K562 (cell line): ENCODE measurements around the gene PRRC2B. TPM values are rescaled to one million over a fixed set of nuclear protein-coding genes. Genes with fewer than 3 reads are reported as not detected.
A peak's percentile ranks its signal among the peaks of the same experiment; 100 is the strongest.

ENCODE experiments used
- CC2D1A ChIP-seq: fragments of 450-650 bp; IDR thresholded peaks from 2 replicates; pipeline ENCODE4 v1.6.1; 2017; ENCODE audit warnings: mild to moderate bottlenecking
- CEBPB ChIP-seq: fragments of 450-650 bp; IDR thresholded peaks from 2 replicates; pipeline ENCODE4 v1.6.1; 2016; ENCODE audit warnings: missing genetic modification characterization, missing compliant biosample characterization
- ETV1 ChIP-seq: fragments of 450-650 bp; conservative IDR thresholded peaks from 2 replicates; pipeline ENCODE4 v1.6.1; 2016; ENCODE audit warnings: missing genetic modification characterization, control low read depth, low read depth, missing compliant biosample characterization
- HDAC8 ChIP-seq: fragments of 450-650 bp; IDR thresholded peaks from 2 replicates; pipeline ENCODE4 v1.6.1; 2016; ENCODE audit warnings: mild to moderate bottlenecking, missing genetic modification characterization, moderate library complexity, missing compliant biosample characterization
- HNRNPL ChIP-seq: fragments of 200-400 bp; formaldehyde crosslinking; IDR thresholded peaks from 2 replicates; pipeline ENCODE4 v1.6.1; 2017; ENCODE audit warnings: low read depth, mild to moderate bottlenecking, low read length
- ILK ChIP-seq: fragments of 450-650 bp; IDR thresholded peaks from 2 replicates; pipeline ENCODE4 v1.6.1; 2016; ENCODE audit warnings: missing genetic modification characterization, low read depth, mild to moderate bottlenecking, missing compliant biosample characterization, moderate library complexity, borderline replicate concordance
- KAT7 ChIP-seq: sonication (generic); formaldehyde crosslinking; IDR thresholded peaks from 2 replicates; pipeline ENCODE4 v1.8.0; 2022; ENCODE audit warnings: missing genetic modification reagents, mild to moderate bottlenecking, borderline replicate concordance
- PHF8 ChIP-seq: fragments of 200-600 bp; sonication (generic); IDR thresholded peaks from 2 replicates; pipeline ENCODE4 v1.6.1; 2012; ENCODE audit warnings: mixed run types, mild to moderate bottlenecking, inconsistent platforms, low read length, moderate library complexity, borderline replicate concordance
- RFX7 ChIP-seq: fragments of 250-450 bp; sonication (Bioruptor Pico); IDR thresholded peaks from 2 replicates; pipeline ENCODE4 v1.5.1; 2021; ENCODE audit warnings: mild to moderate bottlenecking
- SLC30A9 ChIP-seq: fragments of 250-450 bp; sonication (Bioruptor Pico); IDR thresholded peaks from 2 replicates; pipeline ENCODE4 v1.8.0; 2022; ENCODE audit warnings: mild to moderate bottlenecking, moderate library complexity
- SMARCC2 ChIP-seq: fragments of 450-650 bp; IDR thresholded peaks from 2 replicates; pipeline ENCODE4 v1.6.1; 2017; ENCODE audit warnings: antibody characterized with exemption, moderate library complexity, mild to moderate bottlenecking, low read depth
- ZNF24 ChIP-seq: fragments of 450-650 bp; IDR thresholded peaks from 2 replicates; pipeline ENCODE4 v1.6.1; 2016
- polyA plus RNA-seq, 8 experiments: library from polyadenylated mRNA; depleted of rRNA in 4 of 8; stranded (reverse) in 5 of 8; unstranded in 3 of 8; fragments of >200 nt; fragmentation: Nextera tagmentation in 2 of 8; fragmentation: Illumina TruSeq in 1 of 8; extraction: Ambion mirVana in 2 of 8; extraction: Trizol in 1 of 8; gene quantifications; 2 replicates each; pipeline versions ENCODE4 v1.2.1 to v1.2.3, GENCODE V29; 2011 to 2014; ENCODE audit warnings: inconsistent platforms in 1 of 8, missing spikeins in 1 of 8
- total RNA-seq, 7 experiments: library from RNA; depleted of rRNA in 6 of 7; stranded (reverse); fragments of >200 nt in 6 of 7; fragmentation: Illumina TruSeq in 2 of 7; extraction: Trizol in 2 of 7; gene quantifications; 2 replicates each; pipeline versions ENCODE4 v1.2.1 to v1.2.3, GENCODE V29; 2011 to 2021; ENCODE audit warnings: low replicate concordance in 1 of 7
- TF ChIP-seq, protein P1 (sequence below): fragments of 450-650 bp; IDR thresholded peaks from 2 replicates; pipeline ENCODE4 v1.6.1; 2017; ENCODE audit warnings: antibody characterized with exemption
- TF ChIP-seq, protein P2 (sequence below): fragments of 250-450 bp; sonication (Bioruptor Pico); IDR thresholded peaks from 2 replicates; pipeline ENCODE4 v1.8.0; 2022; ENCODE audit warnings: moderate library complexity, mild to moderate bottlenecking, inconsistent platforms
- TF ChIP-seq, protein P3 (sequence below), 3 experiments: fragments of 200-800 bp in 1 of 3; fragments of 250-450 bp in 1 of 3; fragments of 450-650 bp in 1 of 3; sonication (Bioruptor Pico) in 1 of 3; sonication (Bioruptor generic) in 1 of 3; formaldehyde crosslinking in 1 of 3; IDR thresholded peaks; 2 replicates each; pipeline versions ENCODE4 v1.6.1 to v1.8.0; 2016 to 2022; ENCODE audit warnings: mild to moderate bottlenecking in 2 of 3, missing genetic modification characterization in 2 of 3, missing compliant biosample characterization in 1 of 3, moderate library complexity in 1 of 3
- TF ChIP-seq, protein P4 (sequence below): fragments of 450-650 bp; formaldehyde crosslinking; IDR thresholded peaks from 2 replicates; pipeline ENCODE4 v1.4.0; 2020; ENCODE audit warnings: mild to moderate bottlenecking, moderate library complexity

Gene PRRC2B
- total and polyA plus RNA-seq, 9 of the 15 experiments (the other 6 are each of a cell fraction or from before 2014, with no cell fraction given), result 0.34 to 125 (median 30.9) TPM

DNA sequence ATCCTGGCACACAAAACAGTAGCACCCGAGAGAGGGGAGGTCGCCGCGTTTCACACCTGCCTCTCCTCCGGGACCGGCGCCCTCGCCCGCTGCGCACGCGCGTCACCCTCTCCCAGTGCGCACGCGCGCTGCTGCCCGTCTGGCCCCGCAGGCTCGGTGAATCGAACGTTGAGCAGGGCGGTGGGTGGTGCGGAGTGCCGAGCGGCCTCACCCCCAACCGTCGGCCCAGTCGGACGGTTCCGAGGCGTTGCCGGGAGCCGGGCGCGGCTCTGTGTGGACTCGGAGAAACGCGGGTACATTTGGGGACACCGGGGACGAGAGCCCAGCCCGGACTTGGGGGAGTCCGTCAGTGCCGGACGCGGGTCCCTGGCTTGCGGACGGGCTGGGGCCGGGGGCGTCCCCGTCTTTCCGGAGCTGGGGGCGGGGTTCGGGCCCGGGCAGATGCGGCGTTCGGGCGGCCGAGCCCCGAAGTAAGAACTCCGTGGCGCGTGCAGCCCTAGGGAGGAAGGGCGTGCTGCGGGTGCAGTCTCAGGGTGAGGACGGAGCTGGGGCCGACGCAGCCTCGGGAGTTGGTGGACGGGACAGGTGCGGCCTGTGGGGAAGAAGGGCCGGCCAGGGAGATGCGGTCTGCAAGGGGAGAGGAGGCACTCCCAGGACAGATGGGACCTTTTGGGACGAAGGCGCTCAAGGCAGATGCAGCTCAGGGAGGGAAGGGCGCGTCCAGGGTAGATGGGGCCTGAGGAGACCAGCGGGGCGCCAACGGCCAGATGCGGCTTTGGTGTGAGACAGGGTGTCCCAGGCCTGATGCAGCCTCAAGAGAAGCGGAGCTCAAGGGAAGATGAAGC, 109.1 kb downstream of the PRRC2B start, which contains the start of gene POMT1 (continued):
- TF ChIP-seq, protein P1, sequence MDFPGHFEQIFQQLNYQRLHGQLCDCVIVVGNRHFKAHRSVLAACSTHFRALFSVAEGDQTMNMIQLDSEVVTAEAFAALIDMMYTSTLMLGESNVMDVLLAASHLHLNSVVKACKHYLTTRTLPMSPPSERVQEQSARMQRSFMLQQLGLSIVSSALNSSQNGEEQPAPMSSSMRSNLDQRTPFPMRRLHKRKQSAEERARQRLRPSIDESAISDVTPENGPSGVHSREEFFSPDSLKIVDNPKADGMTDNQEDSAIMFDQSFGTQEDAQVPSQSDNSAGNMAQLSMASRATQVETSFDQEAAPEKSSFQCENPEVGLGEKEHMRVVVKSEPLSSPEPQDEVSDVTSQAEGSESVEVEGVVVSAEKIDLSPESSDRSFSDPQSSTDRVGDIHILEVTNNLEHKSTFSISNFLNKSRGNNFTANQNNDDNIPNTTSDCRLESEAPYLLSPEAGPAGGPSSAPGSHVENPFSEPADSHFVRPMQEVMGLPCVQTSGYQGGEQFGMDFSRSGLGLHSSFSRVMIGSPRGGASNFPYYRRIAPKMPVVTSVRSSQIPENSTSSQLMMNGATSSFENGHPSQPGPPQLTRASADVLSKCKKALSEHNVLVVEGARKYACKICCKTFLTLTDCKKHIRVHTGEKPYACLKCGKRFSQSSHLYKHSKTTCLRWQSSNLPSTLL, result no peak
- no peak for TF ChIP-seq HDAC8
- TF ChIP-seq, protein P2, sequence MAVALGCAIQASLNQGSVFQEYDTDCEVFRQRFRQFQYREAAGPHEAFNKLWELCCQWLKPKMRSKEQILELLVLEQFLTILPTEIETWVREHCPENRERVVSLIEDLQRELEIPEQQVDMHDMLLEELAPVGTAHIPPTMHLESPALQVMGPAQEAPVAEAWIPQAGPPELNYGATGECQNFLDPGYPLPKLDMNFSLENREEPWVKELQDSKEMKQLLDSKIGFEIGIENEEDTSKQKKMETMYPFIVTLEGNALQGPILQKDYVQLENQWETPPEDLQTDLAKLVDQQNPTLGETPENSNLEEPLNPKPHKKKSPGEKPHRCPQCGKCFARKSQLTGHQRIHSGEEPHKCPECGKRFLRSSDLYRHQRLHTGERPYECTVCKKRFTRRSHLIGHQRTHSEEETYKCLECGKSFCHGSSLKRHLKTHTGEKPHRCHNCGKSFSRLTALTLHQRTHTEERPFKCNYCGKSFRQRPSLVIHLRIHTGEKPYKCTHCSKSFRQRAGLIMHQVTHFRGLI (CRISPR knock-in tag), result no peak
- TF ChIP-seq SMARCC2, result no peak; the same call in 1 of the 2 replicates
- TF ChIP-seq, protein P3, sequence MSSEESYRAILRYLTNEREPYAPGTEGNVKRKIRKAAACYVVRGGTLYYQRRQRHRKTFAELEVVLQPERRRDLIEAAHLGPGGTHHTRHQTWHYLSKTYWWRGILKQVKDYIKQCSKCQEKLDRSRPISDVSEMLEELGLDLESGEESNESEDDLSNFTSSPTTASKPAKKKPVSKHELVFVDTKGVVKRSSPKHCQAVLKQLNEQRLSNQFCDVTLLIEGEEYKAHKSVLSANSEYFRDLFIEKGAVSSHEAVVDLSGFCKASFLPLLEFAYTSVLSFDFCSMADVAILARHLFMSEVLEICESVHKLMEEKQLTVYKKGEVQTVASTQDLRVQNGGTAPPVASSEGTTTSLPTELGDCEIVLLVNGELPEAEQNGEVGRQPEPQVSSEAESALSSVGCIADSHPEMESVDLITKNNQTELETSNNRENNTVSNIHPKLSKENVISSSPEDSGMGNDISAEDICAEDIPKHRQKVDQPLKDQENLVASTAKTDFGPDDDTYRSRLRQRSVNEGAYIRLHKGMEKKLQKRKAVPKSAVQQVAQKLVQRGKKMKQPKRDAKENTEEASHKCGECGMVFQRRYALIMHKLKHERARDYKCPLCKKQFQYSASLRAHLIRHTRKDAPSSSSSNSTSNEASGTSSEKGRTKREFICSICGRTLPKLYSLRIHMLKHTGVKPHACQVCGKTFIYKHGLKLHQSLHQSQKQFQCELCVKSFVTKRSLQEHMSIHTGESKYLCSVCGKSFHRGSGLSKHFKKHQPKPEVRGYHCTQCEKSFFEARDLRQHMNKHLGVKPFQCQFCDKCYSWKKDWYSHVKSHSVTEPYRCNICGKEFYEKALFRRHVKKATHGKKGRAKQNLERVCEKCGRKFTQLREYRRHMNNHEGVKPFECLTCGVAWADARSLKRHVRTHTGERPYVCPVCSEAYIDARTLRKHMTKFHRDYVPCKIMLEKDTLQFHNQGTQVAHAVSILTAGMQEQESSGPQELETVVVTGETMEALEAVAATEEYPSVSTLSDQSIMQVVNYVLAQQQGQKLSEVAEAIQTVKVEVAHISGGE (CRISPR knock-in tag; IDR thresholded peaks at IDR 0.05), result no peak
- TF ChIP-seq CEBPB (tag), result no peak
- TF ChIP-seq, protein P4, sequence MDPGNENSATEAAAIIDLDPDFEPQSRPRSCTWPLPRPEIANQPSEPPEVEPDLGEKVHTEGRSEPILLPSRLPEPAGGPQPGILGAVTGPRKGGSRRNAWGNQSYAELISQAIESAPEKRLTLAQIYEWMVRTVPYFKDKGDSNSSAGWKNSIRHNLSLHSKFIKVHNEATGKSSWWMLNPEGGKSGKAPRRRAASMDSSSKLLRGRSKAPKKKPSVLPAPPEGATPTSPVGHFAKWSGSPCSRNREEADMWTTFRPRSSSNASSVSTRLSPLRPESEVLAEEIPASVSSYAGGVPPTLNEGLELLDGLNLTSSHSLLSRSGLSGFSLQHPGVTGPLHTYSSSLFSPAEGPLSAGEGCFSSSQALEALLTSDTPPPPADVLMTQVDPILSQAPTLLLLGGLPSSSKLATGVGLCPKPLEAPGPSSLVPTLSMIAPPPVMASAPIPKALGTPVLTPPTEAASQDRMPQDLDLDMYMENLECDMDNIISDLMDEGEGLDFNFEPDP (CRISPR knock-in tag), result no peak
- TF ChIP-seq SLC30A9 (CRISPR knock-in tag), result no peak
- TF ChIP-seq RFX7 (CRISPR knock-in tag), result no peak
- no peak for TF ChIP-seq HNRNPL
- TF ChIP-seq ZNF24, result no peak
- no peak for TF ChIP-seq CC2D1A
- peak; percentile 98 for TF ChIP-seq KAT7 (CRISPR knock-in tag)
- peak; percentile 83; the same call in 1 of the 2 replicates for TF ChIP-seq PHF8
- TF ChIP-seq ILK (tag), result no peak
- no peak for TF ChIP-seq ETV1 (tag)
